Uterus (tissue), 2 donors: ENCODE measurements around the gene DCC.

Experiments used
- CTCF ChIP-seq, 4 experiments: fragments of 200-600 bp in 2 of 4; fragments of 450-650 bp in 2 of 4; sonication (generic) in 2 of 4; IDR thresholded peaks; one replicate each; pipeline ENCODE4 v1.5.1; 2016 to 2019; ENCODE audit warnings: antibody characterized with exemption in 4 of 4, mild to moderate bottlenecking in 2 of 4, moderate library complexity in 1 of 4
- POLR2A ChIP-seq, 2 donors: fragments of 450-650 bp; IDR thresholded peaks; one replicate each; pipeline ENCODE4 v1.6.1; 2016; ENCODE audit warnings: antibody characterized with exemption in 2 of 2, mild to moderate bottlenecking in 1 of 2, moderate library complexity in 1 of 2

DNA sequence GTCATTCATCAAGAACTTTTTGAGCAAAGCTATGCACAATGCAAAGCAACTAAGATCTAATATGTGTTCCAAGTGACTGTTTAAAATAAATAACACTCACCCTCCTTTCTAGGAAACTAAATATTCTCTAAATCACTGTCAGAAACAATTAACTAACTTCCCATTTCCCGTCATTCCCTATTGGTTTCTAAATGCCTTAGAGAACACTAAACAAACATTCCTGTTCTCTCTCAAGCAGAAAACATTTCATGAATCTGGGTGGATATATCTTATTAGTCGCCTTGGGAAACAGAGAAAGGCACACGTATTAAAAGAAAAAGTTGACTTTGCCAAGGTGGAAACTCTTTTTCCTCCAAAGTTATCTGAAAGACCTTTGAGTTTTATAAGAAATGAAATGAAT lies 1149.3 kb downstream of the DCC start:
- TF ChIP-seq CTCF (IDR thresholded peaks at IDR 0.05): no peak
- no peak for TF ChIP-seq POLR2A (IDR thresholded peaks at IDR 0.05)
